HL-60/S4 (cell line): ENCODE data around the gene RNF130.

ENCODE experiments used
- in situ Hi-C: fragments of 300-500 bp; cut with MboI; formaldehyde crosslinking; loops from 2 replicates; pipeline ENCODE4 v1.14.3; 2022; ENCODE audit warnings: low sequenced_read_pairs

Gene RNF130

GRCh38 chr5:180071531-180072255 is at the start of gene RNF130:
TSS of gene RNF130 (minus strand) at chr5:180071759. CDS start at chr5:180071702, 57 bp downstream.
- in situ Hi-C loops, result no loop called here

DNA sequence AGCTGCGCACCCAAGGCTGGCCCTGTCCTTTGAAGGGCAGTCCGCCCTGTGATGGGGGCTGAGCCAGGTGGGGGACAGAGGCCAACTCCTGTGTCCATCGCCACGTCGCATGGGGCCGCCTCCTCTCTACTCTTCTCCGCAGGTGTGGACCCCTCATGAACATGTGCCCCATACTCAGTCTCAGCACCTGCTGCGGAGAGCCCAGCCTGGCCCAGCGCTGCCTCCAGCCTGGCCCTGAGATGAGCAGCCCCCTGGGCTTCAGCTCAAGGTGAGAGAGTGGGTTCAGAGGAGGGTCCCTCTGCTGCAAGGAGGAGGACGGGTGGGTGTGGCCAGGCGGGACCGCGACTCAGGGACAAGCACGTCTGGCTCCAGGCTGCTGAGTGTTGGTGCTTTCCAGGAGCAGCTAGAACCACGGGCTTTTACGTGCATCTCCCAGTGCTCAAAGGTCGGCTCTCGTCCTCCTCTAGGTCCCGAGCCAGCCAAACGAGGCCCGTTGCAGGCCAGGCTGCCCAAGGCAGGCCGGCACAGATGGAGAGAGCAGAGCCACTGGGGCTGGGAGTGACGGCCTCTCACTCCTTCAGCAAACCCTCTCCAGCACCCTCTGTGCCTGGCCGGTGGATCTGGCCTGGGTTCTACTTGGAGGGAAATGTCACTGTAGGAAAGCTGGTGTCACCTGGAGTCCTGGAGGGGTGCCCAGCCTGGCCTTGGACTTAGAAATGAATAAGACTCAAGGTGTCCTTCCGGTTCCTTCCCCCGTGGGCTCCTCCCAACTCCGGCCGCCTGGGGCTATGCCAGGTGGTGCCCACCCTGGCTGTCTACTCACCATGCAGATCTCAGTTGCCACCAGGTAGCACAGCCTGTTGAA is 48.9 kb upstream of the RNF130 start:
- in situ Hi-C loops, result no loop called here

DNA sequence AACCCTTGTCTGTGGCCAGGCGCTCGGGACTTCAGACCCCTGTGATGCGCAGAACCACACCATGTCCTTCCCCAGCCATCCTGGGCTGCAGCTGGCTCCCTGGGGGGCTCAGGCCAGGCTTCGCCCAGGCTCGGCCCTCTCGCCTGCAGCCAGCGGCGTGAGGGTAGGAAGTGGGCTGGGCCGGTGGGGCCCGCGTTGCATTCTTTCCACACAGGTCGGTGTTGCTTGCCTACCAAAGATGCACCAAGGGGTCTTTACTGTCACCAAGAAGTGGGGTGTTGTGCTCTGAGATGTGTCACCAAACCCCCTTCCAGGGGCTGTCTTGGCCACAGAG is 48.3 kb upstream of the RNF130 start:
- in situ Hi-C loops, result no loop called here

- in situ Hi-C loops, result no loop called here
Measured at GRCh38 chr5:180119031-180119902, 47.7 kb upstream of the RNF130 start.

DNA sequence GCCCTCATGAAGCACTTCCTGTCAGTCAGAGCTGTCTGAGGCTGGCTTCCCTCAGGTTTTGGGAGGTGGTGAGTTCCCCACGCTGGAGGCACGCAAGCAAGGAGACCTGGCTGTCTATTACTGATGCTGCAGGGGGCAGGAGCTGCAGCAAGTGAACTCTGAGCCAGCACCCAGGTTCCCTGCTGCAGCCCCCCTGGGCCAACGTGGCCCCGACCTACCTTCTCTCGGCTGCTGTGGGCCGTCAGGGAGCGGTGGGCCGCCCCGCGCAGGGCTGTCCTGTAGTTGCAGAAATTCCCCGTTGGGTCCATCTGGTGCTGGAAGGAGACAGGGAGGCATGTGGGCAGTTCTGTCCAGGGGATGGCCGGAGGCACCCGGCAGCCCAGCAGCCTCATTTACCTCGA is 46.8 kb upstream of the RNF130 start:
- in situ Hi-C loops, result no loop called here

GRCh38 chr5:180117000-180117725 is 45.6 kb upstream of the RNF130 start:
- in situ Hi-C loops, result no loop called here

DNA sequence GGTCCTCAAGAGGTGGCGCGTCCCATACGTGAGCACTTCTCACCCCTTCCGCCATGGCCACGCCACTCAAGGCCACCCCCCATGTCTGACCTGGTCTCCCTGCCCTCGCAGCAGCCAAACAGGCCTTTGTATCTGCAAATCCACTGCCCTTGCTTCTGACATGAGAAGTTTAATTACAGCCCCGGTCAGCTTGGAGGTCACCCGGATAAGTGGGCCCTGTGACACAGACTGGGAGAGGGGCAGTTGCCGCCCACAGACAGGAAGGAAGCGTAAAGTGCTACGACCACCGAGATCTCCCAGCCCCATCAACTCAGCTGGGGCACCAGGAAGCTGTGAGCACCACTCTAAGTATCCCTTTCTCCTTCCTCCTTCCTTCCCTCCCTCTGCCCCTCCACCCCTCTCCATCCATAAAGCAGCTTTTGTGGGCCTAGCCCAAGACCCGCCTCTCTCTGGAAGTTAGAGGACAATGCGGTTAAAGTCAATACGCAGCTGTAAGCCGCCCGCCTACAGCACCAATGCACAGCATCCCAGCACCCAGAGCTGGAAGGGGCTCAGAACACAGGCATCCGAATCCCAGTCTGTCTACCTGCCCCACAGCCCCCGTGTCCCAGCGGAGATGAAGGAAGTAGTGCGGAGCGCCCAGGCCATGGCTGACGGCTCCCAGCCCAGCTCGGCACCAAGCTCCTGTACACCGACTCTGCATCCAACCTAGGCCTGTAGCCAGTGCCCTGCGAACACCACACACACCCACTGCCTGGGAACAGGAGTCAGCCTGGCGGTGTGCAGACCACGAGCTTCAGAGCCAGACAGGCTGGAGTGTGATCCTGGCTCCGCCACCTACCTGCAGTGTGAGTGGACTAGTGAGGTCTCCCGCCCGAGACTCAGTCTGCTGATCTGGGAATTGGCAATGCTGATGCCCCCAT is 44.8 kb upstream of the RNF130 start:
- in situ Hi-C loops, result no loop called here

GRCh38 chr5:180115326-180116076 is 43.9 kb upstream of the RNF130 start:
- in situ Hi-C loops, result no loop called here

GRCh38 chr5:180114304-180115003 is 42.9 kb upstream of the RNF130 start:
- in situ Hi-C loops, result no loop called here

DNA sequence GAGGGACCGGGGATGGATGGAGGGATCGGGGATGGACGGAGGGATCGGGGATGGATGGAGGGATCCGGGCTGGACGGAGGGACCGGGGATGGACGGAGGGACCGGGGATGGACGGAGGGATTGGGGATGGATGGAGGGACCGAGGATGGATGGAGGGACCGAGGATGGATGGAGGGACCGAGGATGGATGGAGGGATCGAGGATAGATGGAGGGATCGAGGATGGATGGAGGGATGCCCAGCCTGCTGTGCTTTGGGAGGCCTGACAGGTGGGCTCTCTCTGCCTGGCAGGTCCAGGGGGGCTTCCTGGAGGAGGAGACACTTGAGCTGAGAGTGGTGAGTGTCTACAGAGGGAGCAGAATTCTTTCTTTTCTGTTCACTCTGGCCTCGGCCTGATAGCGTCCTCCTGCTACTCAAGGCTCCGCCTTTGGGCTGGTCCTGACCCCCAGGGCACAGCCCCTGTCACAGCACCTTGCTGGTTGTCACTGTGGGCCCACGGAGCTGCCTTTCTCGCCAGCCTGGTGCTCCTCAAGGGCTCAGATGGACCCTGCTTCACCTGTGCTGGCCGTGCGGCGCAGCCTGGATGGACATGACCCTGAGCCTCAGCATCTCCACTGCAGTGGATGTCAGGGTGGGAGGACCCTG is 42.2 kb upstream of the RNF130 start:
- in situ Hi-C loops, result no loop called here

GRCh38 chr5:180112181-180112861 is 40.8 kb upstream of the RNF130 start:
- in situ Hi-C loops, result no loop called here

- in situ Hi-C loops, result no loop called here
Measured at GRCh38 chr5:180111273-180112002, 39.9 kb upstream of the RNF130 start.

DNA sequence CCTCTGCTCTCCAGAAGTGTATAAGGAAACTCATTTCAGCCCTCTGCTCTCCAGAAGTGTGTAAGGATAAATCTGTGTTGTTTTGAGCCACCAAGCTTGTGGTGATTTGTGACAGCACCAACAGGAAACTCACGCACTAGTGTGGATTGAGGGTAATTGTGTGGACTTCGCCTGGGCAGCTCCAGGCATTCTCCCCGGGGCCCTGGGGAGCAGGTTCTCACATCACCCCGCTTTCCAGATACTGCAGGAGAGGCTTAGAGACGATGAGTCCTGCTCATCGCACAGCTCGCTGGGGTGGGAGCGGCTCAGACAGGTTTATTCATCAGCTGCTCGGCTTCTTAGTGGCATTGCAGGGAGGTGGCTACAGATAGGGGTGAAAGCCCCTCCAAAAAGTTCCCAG is 38.4 kb upstream of the RNF130 start:
- in situ Hi-C loops, result no loop called here

DNA sequence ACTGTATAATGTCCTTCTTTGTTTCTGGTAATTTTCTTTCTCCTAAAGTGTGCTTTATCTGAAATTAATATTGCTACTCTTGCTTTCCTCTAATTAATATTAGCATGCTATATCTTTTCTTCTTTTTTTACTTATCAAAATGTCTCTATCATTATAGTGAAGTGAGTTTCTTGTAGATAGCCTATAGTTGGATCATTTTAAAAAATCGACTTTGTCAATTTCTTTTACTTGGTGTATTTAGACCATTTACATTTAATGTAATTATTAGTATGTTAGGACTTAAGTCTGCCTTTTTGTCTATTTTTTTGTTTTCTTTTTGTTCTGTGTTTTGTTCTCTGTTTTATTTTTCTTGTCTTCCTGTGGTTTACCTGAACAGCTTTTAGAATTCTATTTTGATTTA is 35.4 kb upstream of the RNF130 start:
- in situ Hi-C loops, result no loop called here

DNA sequence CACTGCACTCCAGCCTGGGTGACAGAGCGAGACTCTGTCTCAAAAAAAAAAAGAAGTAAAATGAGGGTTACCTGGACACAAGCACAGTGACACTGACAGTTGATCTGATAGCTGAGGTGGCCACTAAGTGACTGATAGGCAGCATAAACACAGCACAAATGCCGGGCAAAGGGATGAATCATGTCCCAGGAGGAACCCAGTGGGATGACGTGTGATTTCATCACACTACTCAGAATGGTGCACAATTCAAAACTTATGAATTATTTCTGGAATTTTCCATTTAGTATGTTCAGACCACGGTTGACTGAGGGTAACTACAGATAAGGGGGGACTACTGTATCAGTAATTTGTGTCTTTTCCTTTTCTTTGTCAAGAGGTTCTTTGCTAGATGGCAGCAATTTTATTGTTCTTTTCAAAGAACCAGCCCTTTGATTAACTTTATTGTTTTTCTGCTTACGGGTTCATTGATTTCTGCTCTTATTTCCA is 34.3 kb upstream of the RNF130 start:
- in situ Hi-C loops, result no loop called here

GRCh38 chr5:180104168-180104530 is 32.6 kb upstream of the RNF130 start:
- in situ Hi-C loops, result no loop called here
